NB4 (cell line): ENCODE measurements around the gene PUSL1.
"Not testable (repeated sequence)": the region's sequence is repeated elsewhere in the genome, so short reads cannot be mapped to it uniquely, and the experiment has no call there.

Experiments used
- MYC ChIP-seq: IDR thresholded peaks from 2 replicates; pipeline ENCODE4 v1.6.1; 2011; ENCODE audit warnings: low read depth, low read length
- POLR2A ChIP-seq: IDR thresholded peaks from 2 replicates; pipeline ENCODE4 v1.6.1; 2011; ENCODE audit warnings: mild to moderate bottlenecking; ENCODE audit not compliant: insufficient read length; ENCODE audit errors: extremely low read depth
- TF ChIP-seq, protein P1 (sequence below): IDR thresholded peaks from 2 replicates; pipeline ENCODE4 v1.6.1; 2011; ENCODE audit warnings: low read depth, low read length
- TF ChIP-seq, protein P2 (sequence below): IDR thresholded peaks from one replicate; pipeline ENCODE4 v1.5.1; 2012; ENCODE audit warnings: low read depth, low read length

DNA sequence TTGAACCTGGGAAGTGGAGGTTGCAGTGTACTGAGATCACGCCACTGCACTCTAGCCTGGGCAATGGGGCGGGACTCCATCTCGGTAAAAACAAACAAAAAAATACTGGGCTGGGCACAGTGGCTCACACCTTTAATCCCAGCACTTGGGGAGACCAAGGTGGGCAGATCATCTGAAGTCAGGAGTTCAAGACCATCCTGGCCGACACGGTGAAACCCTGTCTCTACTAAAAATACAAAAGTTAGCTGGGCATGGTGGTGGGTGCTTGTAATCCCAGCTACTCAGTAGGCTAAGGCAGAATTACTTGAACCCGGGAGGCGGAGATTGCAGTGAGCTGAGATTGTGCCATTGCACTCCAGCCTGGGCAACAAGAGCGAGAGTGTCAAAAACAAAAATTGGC lies 7.8 kb downstream of the PUSL1 start:
- TF ChIP-seq, protein P1, sequence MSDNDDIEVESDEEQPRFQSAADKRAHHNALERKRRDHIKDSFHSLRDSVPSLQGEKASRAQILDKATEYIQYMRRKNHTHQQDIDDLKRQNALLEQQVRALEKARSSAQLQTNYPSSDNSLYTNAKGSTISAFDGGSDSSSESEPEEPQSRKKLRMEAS: not testable (repeated sequence)
- TF ChIP-seq, protein P2, sequence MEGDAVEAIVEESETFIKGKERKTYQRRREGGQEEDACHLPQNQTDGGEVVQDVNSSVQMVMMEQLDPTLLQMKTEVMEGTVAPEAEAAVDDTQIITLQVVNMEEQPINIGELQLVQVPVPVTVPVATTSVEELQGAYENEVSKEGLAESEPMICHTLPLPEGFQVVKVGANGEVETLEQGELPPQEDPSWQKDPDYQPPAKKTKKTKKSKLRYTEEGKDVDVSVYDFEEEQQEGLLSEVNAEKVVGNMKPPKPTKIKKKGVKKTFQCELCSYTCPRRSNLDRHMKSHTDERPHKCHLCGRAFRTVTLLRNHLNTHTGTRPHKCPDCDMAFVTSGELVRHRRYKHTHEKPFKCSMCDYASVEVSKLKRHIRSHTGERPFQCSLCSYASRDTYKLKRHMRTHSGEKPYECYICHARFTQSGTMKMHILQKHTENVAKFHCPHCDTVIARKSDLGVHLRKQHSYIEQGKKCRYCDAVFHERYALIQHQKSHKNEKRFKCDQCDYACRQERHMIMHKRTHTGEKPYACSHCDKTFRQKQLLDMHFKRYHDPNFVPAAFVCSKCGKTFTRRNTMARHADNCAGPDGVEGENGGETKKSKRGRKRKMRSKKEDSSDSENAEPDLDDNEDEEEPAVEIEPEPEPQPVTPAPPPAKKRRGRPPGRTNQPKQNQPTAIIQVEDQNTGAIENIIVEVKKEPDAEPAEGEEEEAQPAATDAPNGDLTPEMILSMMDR: not testable (repeated sequence)
- not testable (repeated sequence) for TF ChIP-seq MYC, POLR2A
